ENCODE results near the gene ARHGAP25.

Gene ARHGAP25

GRCh38 chr2:68734688-68735525, at the start of gene ARHGAP25:
ARHGAP25 (plus strand) TSS chr2:68734811; CDS start chr2:68735200, 389 bp downstream.
- DNase-seq (ENCODE audit: low spot score), result no peak

- DNase-seq (ENCODE audit: low spot score), result no peak
Observed at GRCh38 chr2:68686178-68686577, 48.4 kb upstream of the ARHGAP25 start.

GRCh38 chr2:68687018-68687417, 47.6 kb upstream of the ARHGAP25 start:
- DNase-seq (ENCODE audit: low spot score), result no peak

- DNase-seq (ENCODE audit: low spot score), result no peak
Observed at GRCh38 chr2:68689553-68690537, 44.8 kb upstream of the ARHGAP25 start.

GRCh38 chr2:68690851-68691250, 43.8 kb upstream of the ARHGAP25 start:
- no peak for DNase-seq (ENCODE audit: low spot score)

- no peak for DNase-seq (ENCODE audit: low spot score)
Observed at GRCh38 chr2:68692511-68692910, 42.1 kb upstream of the ARHGAP25 start.

- DNase-seq (ENCODE audit: low spot score), result no peak
Observed at GRCh38 chr2:68693951-68694350, 40.7 kb upstream of the ARHGAP25 start.

GRCh38 chr2:68695971-68696370, 38.6 kb upstream of the ARHGAP25 start:
- no peak for DNase-seq (ENCODE audit: low spot score)

GRCh38 chr2:68696554-68696953, 38.1 kb upstream of the ARHGAP25 start:
- DNase-seq (ENCODE audit: low spot score), result no peak

- DNase-seq (ENCODE audit: low spot score), result no peak
Observed at GRCh38 chr2:68698567-68699377, 35.8 kb upstream of the ARHGAP25 start.

GRCh38 chr2:68700560-68700959, 34.1 kb upstream of the ARHGAP25 start:
- no peak for DNase-seq (ENCODE audit: low spot score)

GRCh38 chr2:68706637-68707036, 28.0 kb upstream of the ARHGAP25 start:
- DNase-seq (ENCODE audit: low spot score), result no peak

GRCh38 chr2:68708629-68709028, 26.0 kb upstream of the ARHGAP25 start:
- DNase-seq (ENCODE audit: low spot score), result no peak

- peak; percentile 67 for DNase-seq (ENCODE audit: low spot score)
Observed at GRCh38 chr2:68709421-68709911, 25.1 kb upstream of the ARHGAP25 start.

- DNase-seq (ENCODE audit: low spot score), result no peak
Observed at GRCh38 chr2:68710336-68710735, 24.3 kb upstream of the ARHGAP25 start.

GRCh38 chr2:68710756-68711155, 23.9 kb upstream of the ARHGAP25 start:
- DNase-seq (ENCODE audit: low spot score), result no peak

GRCh38 chr2:68714866-68715265, 19.7 kb upstream of the ARHGAP25 start:
- no peak for DNase-seq (ENCODE audit: low spot score)

- DNase-seq (ENCODE audit: low spot score), result peak; percentile 52
Observed at GRCh38 chr2:68715353-68716041, 19.1 kb upstream of the ARHGAP25 start.

- DNase-seq (ENCODE audit: low spot score), result no peak
Observed at GRCh38 chr2:68716604-68717304, 17.9 kb upstream of the ARHGAP25 start.

GRCh38 chr2:68717305-68717661, 17.3 kb upstream of the ARHGAP25 start:
- no peak for DNase-seq (ENCODE audit: low spot score)

GRCh38 chr2:68719912-68720311, 14.7 kb upstream of the ARHGAP25 start:
- no peak for DNase-seq (ENCODE audit: low spot score)

All from LoVo (cell line).